Stimulated activated CD8-positive, alpha-beta memory T cell treated with anti-CD3 and anti-CD28 coated beads, Interleukin-4, amount 100 ng/mL, for 24 hours (primary cell): ENCODE measurements around the gene ARHGAP31.
"Not testable (repeated sequence)": the region's sequence is repeated elsewhere in the genome, so short reads cannot be mapped to it uniquely, and the experiment has no call there.

Experiments
- DNase-seq: peaks from one replicate; pipeline ENCODE4 v3.0.0-alpha.2; 2020; ENCODE audit warnings: low read depth

The ARHGAP31 gene

DNA sequence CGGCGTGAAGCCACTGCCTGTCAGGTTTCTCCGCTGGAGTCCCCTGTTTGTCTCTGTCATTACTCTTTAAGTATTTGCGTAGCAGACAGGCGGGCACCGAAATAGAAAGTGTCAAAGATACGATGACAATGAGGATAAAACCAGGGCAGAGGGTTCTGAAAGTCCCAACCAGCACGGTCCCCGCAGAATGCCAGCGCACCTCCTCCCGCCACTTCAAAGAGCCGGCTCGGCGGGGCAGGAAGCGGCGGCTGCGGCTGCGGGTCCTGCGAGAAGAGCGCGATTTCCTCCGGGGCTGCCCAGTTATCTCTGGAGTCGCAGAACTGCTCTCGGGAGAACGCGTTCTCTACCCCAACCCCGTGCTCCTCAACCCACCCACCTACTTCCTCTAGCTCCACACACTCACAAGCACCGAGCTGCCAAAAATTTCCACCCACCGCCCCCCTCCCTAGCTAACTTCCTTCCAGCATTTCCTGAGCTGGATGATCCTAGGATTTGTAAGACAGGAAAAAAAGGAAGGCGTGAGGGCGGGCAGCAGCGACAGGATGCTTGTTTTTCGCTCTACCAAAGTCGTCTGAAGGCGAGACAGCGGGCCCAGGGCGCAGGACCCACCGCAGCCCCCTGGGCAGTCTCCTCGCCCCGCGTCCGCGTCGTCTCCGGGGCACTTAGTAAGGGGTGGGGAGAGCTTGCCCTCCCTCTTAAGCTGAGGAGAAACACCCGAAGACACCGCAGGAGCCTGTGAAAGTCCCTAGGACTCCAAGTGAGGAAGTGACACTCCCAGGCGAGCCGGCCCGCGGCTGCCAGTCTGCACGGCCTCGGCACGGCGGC, at the start of gene ARHGAP31:
ARHGAP31 (plus strand) TSS at position 513 of the 825 bp plus-strand sequence. CDS start 522 bp downstream, outside the sequence.
- DNase-seq, result peak; percentile 81

DNA sequence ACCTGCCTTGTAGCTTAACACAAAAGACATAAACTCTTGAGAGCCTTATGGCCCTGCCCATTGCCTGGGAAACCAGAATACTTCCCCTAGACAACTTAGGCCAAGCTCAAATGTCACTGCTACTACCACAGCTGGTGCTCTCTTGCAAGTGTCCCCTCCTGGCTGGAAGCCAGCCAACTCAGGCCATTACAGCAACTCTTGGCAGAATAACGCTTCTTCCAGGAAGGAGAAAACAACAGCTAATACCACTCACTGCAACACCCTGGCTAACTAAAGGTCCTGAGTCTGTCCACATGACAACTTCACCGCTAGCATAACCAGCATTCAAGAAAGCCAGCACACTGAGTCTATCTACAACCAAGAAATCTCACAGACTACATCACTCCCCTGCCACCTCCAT, 48.4 kb upstream of the ARHGAP31 start:
- DNase-seq, result no peak

DNA sequence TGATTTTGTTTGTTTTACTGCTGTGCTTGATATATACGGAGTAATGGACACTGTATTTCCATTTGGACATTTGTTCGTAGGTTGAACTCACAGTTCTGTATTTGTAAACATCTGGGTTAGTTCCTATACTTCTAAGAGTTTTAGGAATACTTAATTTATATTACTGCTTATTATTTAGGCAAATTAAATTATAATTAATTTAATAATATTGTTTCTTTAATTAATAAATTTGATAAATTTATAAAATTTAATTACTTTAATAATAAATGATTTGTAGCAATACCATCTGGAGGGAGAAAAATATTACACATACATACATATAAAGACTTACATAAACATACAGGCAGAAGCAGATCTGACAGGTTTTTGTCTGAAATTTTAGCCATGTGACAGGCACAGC, 39.0 kb upstream of the ARHGAP31 start:
- no peak for DNase-seq

GRCh38 chr3:119257111-119257510, 37.1 kb upstream of the ARHGAP31 start:
- DNase-seq, result no peak

DNA sequence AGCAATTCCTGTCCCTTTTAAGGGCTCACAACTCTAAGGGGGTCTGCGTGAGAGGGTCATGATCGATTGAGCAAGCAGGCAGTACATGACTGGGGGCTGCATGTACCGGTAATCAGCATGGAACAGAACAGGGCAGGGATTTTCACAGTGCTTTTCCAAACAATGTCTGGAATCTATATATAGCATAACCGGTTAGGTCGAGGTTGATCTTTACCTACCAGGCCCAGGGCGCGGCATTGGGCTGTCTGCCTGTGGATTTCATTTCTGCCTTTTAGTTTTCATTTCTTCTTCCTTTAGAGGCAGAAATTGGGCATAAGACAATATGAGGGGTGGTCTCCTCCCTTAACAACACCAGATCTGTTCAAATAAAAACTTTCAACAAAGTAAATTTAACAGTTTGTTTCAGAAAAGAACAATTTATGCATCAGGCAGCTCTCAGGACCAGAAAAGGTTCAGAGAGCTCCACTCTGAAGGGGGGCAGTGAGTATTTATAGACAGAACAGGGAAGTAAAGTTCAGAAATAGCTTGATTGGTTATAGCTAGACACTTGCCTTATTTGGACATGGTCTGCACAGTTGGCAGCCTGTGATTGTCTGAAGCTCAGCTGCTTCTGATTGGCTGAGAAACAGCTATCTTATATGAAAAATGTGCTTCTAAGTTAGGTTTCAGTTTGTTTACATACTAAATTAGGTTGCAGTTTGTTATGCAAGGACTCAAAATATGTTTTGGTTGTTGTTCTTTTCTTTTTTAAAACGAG, 36.4 kb upstream of the ARHGAP31 start:
- DNase-seq, result no peak

- DNase-seq, result no peak
Measured at GRCh38 chr3:119258915-119259314, 35.3 kb upstream of the ARHGAP31 start.

DNA sequence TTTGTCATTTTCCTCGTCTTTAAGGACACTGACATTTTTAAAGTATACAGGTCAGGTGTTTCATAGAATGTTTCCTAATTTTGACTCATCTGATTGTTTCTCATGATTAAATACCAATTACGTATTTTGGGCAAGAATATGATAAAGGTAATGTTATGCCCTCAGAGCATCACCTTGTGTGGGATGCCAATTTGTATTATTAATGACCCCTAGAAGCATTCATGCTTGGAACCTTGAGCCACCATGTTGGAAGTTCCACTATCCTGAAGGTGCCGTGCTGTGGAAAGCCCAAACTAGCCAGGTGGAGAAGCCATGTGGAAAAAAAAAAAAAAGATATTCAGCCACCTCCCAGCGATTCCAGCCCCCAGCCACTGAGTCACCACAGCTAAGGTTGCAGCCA, 34.4 kb upstream of the ARHGAP31 start:
- no peak for DNase-seq

DNA sequence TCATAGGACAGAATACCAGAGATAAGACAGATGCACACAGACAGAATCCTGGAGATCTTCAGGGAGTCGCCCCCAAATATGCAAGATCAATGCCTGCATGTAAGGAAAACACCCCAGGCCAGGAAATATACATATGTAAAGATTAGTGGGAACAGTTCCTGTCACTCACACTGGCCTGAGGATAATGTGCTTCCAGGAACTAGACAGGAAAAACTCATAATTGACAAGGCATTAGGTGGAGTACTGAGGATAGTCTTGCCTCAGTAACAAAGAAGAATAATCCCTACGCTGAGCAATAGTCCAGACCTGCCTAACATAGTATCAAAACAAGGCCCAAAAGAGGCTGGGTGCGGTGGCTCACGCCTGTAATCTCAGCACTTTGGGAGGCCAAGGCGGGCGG, 33.1 kb upstream of the ARHGAP31 start:
- DNase-seq, result no peak

DNA sequence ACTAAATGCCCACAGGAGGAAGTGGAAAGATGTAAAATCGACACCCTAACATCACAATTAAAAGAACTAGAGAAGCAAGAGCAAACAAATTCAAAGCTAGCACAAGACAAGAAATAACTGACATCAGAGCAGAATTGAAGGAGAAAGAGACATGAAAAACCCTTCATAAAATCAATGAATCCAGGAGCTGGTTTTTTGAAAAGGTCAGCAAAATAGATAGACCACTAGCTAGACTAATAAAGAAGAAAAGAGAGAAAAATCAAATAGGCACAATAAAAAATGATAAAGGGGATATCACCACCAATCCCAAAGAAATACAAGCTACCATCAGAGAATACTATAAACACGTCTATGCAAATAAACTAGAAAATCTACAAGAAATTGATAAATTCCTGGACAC, 24.0 kb upstream of the ARHGAP31 start:
- not testable (repeated sequence) for DNase-seq

- DNase-seq, result no peak
Measured at GRCh38 chr3:119276680-119277079, 17.5 kb upstream of the ARHGAP31 start.

- DNase-seq, result no peak
Measured at GRCh38 chr3:119279101-119279554, 15.1 kb upstream of the ARHGAP31 start.

- no peak for DNase-seq
Measured at GRCh38 chr3:119279584-119280243, 14.5 kb upstream of the ARHGAP31 start.

- no peak for DNase-seq
Measured at GRCh38 chr3:119288669-119289403, 5.3 kb upstream of the ARHGAP31 start.

- DNase-seq, result no peak
Measured at GRCh38 chr3:119289404-119289770, 4.8 kb upstream of the ARHGAP31 start.

DNA sequence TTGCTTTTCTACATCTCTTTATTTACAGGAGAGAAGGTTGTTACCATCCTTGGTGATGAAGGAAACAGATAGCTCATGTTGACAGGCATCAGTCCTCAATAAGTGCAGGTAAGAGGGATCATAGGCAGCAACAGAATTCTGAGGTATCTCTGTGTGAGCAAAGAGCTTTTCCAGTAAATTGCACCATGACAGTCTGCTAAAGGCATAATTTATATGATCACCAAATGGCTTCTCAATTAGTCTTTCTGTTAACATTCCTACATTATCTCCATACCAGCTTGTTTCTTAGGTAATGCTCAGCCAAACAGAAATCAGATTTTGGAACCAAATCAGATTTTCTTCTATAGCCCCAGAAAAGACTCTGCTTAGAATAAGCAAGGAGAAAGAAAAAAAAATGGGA, 3.6 kb upstream of the ARHGAP31 start:
- no peak for DNase-seq

GRCh38 chr3:119291062-119291700, 3.0 kb upstream of the ARHGAP31 start:
- DNase-seq, result no peak

GRCh38 chr3:119292666-119293065, 1.5 kb upstream of the ARHGAP31 start:
- DNase-seq, result no peak

GRCh38 chr3:119293105-119293870, 895 bp upstream of the ARHGAP31 start:
- DNase-seq, result no peak

GRCh38 chr3:119294696-119295671, 801 bp downstream of the ARHGAP31 start:
- peak; percentile 39 for DNase-seq
